Measurements from ENCODE around the gene KDM6A.
"Not testable (repeated sequence)": the region's sequence is repeated elsewhere in the genome, so short reads cannot be mapped to it uniquely, and the experiment has no call there.

Gene KDM6A

GRCh38 chrX:45133465-45133864, 260.5 kb downstream of the KDM6A start:
- DNase-seq = no peak

- no peak for DNase-seq
Measured at GRCh38 chrX:45134315-45134731, 261.3 kb downstream of the KDM6A start.

- no peak for DNase-seq
Measured at GRCh38 chrX:45134775-45135174, 261.8 kb downstream of the KDM6A start.

- not testable (repeated sequence) for DNase-seq
Measured at GRCh38 chrX:45135391-45136075, 262.5 kb downstream of the KDM6A start.

GRCh38 chrX:45137531-45137930, 264.5 kb downstream of the KDM6A start:
- no peak for DNase-seq

- no peak for DNase-seq
Measured at GRCh38 chrX:45138525-45138924, 265.5 kb downstream of the KDM6A start.

- no peak for DNase-seq
Measured at GRCh38 chrX:45140812-45141211, 267.8 kb downstream of the KDM6A start.

- DNase-seq = no peak
Measured at GRCh38 chrX:45142185-45142584, 269.2 kb downstream of the KDM6A start.

DNA sequence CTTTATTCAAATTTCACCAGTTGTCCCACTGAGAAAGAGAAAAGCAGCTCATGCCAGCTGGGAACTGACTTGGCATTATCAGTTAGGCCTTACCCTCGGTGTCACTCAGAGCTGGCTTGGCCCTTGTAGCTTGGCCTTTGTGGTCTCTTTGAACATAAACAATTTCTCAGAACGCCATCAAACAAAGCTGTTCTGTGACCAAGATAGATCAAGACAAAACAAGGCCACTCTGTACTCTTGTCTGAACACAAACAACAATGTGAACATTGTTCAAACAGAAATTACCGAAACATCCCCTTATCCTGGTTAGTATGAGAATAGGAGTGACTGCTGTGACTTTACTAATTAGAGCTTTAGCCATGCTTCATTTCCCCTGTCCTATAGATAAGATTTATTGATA, 270.5 kb downstream of the KDM6A start:
- DNase-seq = no peak

- DNase-seq = no peak
Measured at GRCh38 chrX:45145492-45146215, 272.7 kb downstream of the KDM6A start.

DNA sequence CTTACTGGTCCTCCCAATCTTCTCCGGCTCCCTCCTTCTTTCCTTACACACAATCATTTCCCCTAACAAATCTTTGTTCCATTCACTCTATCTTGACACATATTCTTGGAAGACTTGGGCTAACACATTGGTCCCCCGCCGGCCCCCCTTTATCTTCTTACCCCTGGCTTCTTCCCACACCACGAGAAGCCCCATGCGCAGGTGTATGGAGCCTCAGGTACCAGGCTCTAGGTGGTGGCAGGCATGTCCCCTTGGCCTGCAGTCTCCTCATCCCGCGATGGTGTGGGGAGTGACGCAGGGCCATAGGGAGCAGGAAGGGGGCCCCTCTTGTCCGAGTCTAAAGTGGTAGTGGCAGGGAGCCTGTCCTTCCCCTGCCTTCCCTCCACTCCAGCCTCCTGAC, 277.8 kb downstream of the KDM6A start:
- no peak for DNase-seq

DNA sequence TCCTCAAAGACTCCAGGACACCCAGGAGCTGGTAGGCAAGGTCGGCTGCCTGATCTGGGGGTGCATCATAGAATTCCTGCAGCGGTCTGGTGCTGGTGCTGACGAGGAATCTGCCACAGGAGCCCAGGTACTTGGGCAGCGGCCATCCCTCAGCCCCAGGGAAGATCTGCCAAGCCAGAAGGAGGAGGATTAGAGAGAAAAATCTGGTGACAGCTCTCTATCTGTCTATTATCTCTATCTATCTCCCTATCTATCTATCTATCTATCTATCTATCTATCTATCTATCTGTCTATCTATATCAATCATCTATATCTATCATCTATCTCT, 281.0 kb downstream of the KDM6A start:
- DNase-seq = no peak

DNA sequence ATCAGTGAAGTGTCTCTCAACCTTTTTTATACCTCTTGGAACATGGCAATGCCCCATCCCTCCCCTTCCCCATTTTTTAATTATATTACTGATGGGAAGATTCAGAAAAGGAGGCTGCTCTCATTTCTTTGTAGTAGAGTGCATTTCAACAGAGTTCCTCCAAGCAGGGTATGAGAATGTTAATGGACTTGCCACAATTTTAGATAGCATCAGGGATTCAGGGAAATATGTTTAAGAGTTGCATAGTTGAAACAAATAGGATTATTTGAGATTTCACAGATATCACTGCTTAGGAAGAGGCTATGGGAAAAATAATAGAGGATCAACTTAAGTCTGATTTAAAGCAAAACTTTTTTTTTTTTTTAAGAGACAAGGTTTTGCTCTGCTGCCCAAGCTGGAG, 281.5 kb downstream of the KDM6A start:
- DNase-seq = no peak

DNA sequence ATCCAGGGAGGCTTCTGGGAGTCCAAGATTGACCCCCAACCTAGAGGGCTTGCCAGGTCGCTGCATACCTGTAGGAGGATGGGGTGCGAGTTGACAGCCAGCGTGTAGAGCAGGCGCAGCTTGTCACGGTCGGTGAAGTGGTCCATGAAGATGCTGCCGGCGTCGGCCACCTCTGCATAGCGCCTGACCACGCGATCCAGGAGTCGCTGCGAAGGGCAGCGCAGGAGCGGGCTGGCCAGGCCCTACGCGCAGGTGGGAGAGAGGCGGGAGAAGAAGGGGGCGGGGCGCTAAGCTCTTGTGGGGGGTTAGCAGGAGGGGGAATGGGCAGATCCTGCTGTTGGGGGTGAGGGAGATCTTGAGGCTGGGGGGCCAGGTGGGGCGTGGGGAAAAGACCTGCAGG, 284.7 kb downstream of the KDM6A start:
- DNase-seq = no peak
